ENCODE results near the gene ETFB.

DNA sequence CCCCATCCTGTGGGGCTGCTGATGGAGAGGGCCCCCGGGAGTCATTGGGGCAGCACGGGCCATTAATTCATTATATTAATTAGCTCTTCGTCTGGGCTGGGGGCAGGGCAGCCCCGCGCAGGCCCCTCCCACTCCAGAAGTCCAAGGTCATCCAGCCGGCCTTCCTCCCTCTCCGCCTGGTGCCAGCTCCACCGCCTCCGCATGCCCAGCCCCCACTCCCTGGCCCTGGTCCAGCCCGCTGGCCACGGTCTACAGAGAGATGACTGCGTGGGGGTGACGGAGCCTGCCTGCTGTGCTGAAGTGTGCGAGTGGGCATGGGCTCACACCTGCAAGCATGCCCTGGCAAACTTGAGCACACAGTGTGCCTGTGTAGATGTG, 45.9 kb downstream of the ETFB start:
- TF ChIP-seq, protein P1, sequence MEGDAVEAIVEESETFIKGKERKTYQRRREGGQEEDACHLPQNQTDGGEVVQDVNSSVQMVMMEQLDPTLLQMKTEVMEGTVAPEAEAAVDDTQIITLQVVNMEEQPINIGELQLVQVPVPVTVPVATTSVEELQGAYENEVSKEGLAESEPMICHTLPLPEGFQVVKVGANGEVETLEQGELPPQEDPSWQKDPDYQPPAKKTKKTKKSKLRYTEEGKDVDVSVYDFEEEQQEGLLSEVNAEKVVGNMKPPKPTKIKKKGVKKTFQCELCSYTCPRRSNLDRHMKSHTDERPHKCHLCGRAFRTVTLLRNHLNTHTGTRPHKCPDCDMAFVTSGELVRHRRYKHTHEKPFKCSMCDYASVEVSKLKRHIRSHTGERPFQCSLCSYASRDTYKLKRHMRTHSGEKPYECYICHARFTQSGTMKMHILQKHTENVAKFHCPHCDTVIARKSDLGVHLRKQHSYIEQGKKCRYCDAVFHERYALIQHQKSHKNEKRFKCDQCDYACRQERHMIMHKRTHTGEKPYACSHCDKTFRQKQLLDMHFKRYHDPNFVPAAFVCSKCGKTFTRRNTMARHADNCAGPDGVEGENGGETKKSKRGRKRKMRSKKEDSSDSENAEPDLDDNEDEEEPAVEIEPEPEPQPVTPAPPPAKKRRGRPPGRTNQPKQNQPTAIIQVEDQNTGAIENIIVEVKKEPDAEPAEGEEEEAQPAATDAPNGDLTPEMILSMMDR (IDR thresholded peaks at IDR 0.05; ENCODE audit: low read depth, low read length, missing input control): no peak
- no peak for TF ChIP-seq HNF4A (conservative IDR thresholded peaks at IDR 0.05)
- TF ChIP-seq GABPA (IDR thresholded peaks at IDR 0.05 in 1 of 2, conservative IDR thresholded peaks at IDR 0.05 in 1 of 2): no peak
- TF ChIP-seq, protein P2, sequence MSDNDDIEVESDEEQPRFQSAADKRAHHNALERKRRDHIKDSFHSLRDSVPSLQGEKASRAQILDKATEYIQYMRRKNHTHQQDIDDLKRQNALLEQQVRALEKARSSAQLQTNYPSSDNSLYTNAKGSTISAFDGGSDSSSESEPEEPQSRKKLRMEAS (IDR thresholded peaks at IDR 0.05): no peak
- TF ChIP-seq RXRA (IDR thresholded peaks at IDR 0.05): no peak
- no peak for TF ChIP-seq SP1 (IDR thresholded peaks at IDR 0.05)
- TF ChIP-seq, protein P3, sequence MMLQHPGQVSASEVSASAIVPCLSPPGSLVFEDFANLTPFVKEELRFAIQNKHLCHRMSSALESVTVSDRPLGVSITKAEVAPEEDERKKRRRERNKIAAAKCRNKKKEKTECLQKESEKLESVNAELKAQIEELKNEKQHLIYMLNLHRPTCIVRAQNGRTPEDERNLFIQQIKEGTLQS (IDR thresholded peaks at IDR 0.05): no peak
- TF ChIP-seq TAF1 (conservative IDR thresholded peaks at IDR 0.05): no peak
- TF ChIP-seq, protein P4, sequence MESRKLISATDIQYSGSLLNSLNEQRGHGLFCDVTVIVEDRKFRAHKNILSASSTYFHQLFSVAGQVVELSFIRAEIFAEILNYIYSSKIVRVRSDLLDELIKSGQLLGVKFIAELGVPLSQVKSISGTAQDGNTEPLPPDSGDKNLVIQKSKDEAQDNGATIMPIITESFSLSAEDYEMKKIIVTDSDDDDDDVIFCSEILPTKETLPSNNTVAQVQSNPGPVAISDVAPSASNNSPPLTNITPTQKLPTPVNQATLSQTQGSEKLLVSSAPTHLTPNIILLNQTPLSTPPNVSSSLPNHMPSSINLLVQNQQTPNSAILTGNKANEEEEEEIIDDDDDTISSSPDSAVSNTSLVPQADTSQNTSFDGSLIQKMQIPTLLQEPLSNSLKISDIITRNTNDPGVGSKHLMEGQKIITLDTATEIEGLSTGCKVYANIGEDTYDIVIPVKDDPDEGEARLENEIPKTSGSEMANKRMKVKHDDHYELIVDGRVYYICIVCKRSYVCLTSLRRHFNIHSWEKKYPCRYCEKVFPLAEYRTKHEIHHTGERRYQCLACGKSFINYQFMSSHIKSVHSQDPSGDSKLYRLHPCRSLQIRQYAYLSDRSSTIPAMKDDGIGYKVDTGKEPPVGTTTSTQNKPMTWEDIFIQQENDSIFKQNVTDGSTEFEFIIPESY (IDR thresholded peaks at IDR 0.05): no peak

All from liver (tissue), 3 donors.